GM21717 (cell line): ENCODE data around the gene SEC14L3.

Experiments used
- ATAC-seq: cut with Tn5 transposase; IDR thresholded peaks from one replicate; pipeline ENCODE4 v1.9.1; 2021; ENCODE audit warnings: mild to moderate bottlenecking, moderate library complexity; ENCODE audit not compliant: unreplicated experiment

SEC14L3 gene

GRCh38 chr22:30423959-30424533 is 47.8 kb downstream of the SEC14L3 start:
- peak; percentile 75 for ATAC-seq

GRCh38 chr22:30423301-30423958 is 48.4 kb downstream of the SEC14L3 start:
- peak; percentile 27 for ATAC-seq

- ATAC-seq: no peak
These were observed 49.1 kb downstream of the SEC14L3 start for GRCh38 chr22:30422481-30423300.

GRCh38 chr22:30421695-30422480 is 49.9 kb downstream of the SEC14L3 start:
- no peak for ATAC-seq

GRCh38 chr22:30420347-30421125 is 51.3 kb downstream of the SEC14L3 start:
- no peak for ATAC-seq

- no peak for ATAC-seq
These were observed 55.0 kb downstream of the SEC14L3 start for GRCh38 chr22:30416837-30417236.

DNA sequence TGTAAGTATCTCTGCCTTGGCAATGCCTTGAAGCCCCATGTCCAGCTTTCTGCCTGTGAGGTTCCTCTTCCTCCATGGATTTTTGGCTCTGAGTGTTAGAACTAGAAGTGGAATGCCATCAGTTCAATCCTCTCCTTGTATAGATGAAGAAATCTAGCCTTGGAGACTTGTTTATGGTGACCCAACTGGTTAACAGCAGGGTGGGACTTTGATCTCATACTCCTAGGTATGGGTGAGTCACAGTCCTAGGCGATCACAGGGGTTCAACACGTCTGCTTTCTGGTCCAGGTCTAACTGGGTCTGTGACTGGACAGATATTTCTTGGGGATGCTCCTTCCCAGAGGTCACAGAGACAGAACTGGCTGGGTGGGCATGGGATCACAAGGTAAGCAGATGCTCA is 55.4 kb downstream of the SEC14L3 start:
- no peak for ATAC-seq

DNA sequence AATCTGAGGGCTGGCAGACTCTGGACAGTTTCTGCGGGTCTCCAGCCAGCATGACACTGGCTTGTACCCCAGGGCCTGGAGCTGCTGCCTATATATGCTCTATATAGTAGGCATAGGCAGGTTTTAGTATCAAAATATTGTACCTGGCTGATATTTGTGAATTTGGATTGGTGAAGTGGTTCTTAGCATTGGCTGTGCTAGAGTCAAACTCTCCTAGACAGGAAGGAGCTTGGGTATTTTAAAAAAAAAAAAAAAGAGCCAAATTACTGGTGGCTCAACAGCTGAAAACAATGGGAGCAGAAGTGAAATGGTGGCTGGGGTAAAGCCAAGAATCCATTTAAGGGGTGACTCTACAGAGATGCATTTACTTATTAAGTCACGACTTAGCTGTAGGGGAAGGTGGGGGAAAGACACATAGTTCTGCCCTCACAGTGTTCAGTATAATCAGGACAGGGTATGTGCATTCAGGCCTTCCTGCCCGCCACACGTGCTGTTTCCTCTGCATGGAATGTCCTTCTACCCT is 57.2 kb downstream of the SEC14L3 start:
- no peak for ATAC-seq

GRCh38 chr22:30413745-30414524 is 57.9 kb downstream of the SEC14L3 start:
- ATAC-seq: no peak

GRCh38 chr22:30413001-30413400 is 58.8 kb downstream of the SEC14L3 start:
- ATAC-seq: no peak

GRCh38 chr22:30411780-30412179 is 60.0 kb downstream of the SEC14L3 start:
- ATAC-seq: no peak
